HT1080 (cell line): ENCODE results near the gene ATRIP. TPM values are rescaled to one million over a fixed set of nuclear protein-coding genes. Genes with fewer than 3 reads are reported as not detected.
A peak's percentile ranks its signal among the peaks of the same experiment; 100 is the strongest.

Experiments used
- DNase-seq: peaks from one replicate; pipeline ENCODE4 v3.0.0-alpha.2; 2015; ENCODE audit warnings: low read depth
- total RNA-seq: library from RNA; depleted of rRNA; stranded (reverse); fragments of >200 nt; shearing (Covaris generic); gene quantifications from 2 replicates; pipeline ENCODE4 v1.2.3, GENCODE V29; 2014; rRNA removed

The ATRIP gene
- total RNA-seq, 1 experiment from 2014 or later: 29.2 TPM

DNA sequence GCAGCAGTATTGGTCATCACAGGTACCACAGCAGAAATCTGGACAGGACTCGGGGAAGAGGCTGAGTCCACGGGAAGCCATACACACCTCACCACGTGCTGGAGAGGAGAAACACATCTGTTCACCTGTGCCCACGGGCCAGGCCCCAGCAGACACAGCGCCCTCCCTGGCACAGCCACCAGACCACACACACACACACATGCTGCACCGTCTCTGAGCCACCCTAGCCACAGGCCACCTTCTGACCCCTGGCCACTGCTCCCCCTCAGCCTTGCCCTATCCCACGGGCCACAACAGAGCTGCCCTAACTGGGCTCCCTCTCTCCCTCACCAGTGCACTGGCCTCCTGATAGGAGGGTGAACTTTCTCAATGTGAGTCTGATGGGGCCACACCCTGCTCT, 54.7 kb downstream of the ATRIP start:
- no peak for DNase-seq

DNA sequence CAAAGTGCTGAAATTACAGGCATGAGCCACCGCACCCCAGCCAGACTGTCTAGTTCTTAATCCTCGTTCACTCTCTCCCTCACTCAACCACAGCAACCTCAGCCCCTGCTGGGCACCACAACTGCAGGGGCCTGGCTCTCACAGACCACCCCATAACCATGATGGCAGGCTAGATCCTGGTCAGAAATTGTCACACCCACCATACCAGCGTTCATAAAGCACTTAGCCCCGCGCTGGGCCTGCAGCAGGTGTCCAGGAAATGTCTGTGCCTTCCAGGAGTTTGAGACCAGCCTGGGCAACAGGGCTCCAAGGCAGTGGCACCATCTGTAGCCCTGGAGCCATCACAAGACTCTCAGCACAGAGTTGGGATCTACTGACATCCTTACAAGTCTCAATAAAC, 55.6 kb downstream of the ATRIP start:
- no peak for DNase-seq

- no peak for DNase-seq
Observed at GRCh38 chr3:48502728-48503168, 56.2 kb downstream of the ATRIP start.

DNA sequence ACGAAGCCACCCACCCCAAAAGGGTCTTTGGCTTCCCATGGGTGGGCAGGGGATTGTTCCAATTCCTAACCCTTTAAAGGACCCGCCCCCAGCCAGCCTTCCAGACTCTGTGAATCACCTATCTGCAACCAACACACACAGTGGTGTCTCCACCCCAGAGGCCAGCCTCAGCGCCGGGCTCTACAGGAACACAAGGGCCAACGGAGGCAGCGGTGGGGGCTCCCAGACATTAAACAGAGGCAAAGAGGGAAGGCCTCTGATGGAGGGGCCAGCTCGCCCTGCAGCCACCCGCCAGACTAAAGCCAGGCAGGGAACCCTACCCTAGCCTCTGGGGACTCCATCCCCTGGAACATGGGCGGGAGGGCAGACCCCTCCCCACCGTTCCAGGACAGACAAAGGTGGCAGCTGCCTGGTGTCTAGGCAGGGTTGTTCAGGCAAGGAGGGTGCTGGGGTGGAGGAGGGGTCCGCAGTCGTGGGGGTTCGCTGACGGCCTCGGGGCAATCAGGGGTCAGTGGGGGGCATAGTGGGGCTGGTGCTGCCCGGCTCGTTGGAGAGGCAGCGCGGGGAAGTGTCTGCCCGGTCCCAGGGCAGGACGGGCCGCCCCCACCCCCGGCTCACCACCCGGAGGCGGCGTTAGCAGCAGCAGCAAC, 57.0 kb downstream of the ATRIP start:
- no peak for DNase-seq

DNA sequence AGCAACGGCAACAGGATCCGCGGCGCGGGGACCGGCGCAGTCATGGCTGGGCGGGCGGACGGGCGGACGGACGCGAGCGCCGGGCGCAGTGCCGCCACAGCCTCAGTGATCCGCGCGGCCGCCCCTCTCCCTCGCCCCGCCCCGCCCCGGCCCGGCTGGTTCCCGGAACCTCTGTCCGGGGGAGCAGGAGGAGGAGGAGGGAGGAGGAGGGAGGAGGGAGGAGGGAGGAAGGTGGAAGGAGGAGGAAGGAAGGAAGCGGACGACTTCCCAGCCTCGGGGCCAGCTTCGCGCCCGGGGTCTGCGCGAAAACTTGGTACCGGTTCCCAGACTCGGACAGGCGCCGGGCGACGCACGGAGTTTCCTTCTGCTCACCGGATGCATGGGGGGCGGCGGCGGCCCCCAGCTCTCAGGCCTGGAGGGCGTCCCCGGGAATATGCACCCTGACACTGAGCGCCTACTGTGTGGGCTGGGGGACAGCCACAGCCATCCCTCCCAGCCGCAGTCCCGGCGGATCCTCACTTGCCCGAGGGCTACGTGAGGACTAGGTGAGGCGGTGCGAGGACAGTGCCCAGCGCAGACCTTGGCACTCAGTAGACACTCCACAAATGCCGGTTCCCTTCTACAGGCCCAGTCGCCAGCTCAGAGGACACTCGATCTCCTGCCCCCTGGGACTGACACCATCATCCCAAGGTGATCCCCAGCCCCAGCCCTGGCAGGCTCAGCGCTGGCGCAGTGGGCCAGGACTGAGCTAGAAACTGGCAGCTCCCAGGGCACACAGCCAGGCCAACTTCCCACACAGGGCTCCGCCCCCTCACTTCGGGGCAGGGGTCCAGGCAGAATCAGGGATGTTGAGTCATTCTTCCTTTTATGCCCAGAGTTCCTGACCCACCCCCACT, 57.8 kb downstream of the ATRIP start, which contains the start of gene SHISA5:
Gene SHISA5, minus strand, starts transcription at position 124 of the 896 bp plus-strand sequence. Its CDS starts 80 bp downstream, at position 44.
- peak; percentile 58 for DNase-seq

- DNase-seq: no peak
Observed at GRCh38 chr3:48505146-48505545, 58.6 kb downstream of the ATRIP start.

DNA sequence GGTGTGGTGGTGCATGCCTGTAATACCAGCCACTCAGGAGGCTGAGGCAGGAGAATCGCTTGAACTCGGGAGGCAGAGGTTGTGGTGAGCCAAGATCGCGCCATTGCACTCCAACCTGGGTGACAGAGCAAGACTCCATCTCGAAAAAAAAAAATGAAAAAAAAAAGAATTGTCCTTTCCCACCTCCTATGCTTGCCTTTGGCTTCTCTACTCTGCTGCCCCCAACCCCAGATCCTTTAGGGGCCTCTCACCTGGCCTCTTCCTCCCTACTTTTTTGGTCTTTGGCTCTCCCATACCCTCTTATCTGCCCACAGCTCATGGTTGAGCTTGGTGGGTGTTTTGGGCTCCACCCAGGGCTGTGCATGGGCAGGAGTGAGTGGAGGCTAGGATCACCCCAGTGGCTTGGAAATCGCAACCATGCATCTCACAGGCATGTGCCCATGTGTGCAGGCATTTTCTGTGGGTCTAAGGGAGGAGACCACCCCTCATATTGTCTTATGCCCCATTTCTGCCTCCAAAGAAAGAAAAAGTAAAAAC, 59.5 kb downstream of the ATRIP start:
- no peak for DNase-seq

- peak; percentile 91 for DNase-seq
Observed at GRCh38 chr3:48507256-48508061, 60.9 kb downstream of the ATRIP start.

DNA sequence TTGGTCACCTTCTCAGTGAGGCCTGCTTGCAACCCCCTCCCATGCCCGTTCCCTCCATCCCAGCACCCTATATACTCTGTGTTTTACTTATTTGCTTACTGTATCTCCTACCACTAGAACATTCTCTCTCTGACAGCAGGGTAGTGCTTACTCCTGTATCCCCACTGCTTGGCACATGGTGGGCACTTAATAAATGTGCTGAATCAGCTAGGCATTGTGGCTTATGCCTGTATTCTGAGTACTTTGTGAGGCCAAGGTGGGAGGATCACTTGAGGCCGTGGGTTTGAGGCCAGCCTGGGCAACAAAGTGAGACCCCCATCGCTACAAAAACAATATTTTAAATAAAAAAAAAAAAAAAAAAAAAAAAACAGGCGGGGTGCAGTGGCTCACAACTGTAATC, 65.0 kb downstream of the ATRIP start:
- DNase-seq: no peak

- DNase-seq: no peak
Observed at GRCh38 chr3:48514431-48515227, 68.1 kb downstream of the ATRIP start.

Other genes with a start within 250 kb of the ATRIP start
- not detected in 2 replicates for gene CAMP, start 223.2 kb upstream of the ATRIP start, total RNA-seq
- gene ZNF589, start 205.6 kb upstream of the ATRIP start, total RNA-seq: 5.8 and 7.2 TPM in 2 replicates
- gene NME6, start 145.4 kb upstream of the ATRIP start, total RNA-seq: 20.2 and 30.4 TPM in 2 replicates
- not detected in 2 replicates for gene SPINK8, start 113.1 kb upstream of the ATRIP start, total RNA-seq
- not detected in 2 replicates for gene FBXW12, start 74.5 kb upstream of the ATRIP start, total RNA-seq
- gene PLXNB1, start 16.7 kb upstream of the ATRIP start, total RNA-seq: 5.8 and 12.3 TPM in 2 replicates
- 53.4 and 69.9 TPM in 2 replicates for gene CCDC51, start 6.6 kb upstream of the ATRIP start, total RNA-seq
- gene TMA7, start 6.5 kb upstream of the ATRIP start, total RNA-seq: 368 and 782 TPM in 2 replicates
- 171 and 206 TPM in 2 replicates for gene SHISA5, start 57.4 kb downstream of the ATRIP start, total RNA-seq
- 23.8 and 27.2 TPM in 2 replicates for gene PFKFB4, start 110.1 kb downstream of the ATRIP start, total RNA-seq
- gene UCN2, start 117.0 kb downstream of the ATRIP start, total RNA-seq: 20.4 and 21.4 TPM in 2 replicates
- 3.1 and 4.2 TPM in 2 replicates for gene COL7A1, start 148.6 kb downstream of the ATRIP start, total RNA-seq
- 359 and 364 TPM in 2 replicates for gene UQCRC1, start 162.9 kb downstream of the ATRIP start, total RNA-seq
- gene TMEM89, start 175.0 kb downstream of the ATRIP start, total RNA-seq: not detected in 2 replicates
- 21.9 and 23.6 TPM in 2 replicates for gene SLC26A6, start 188.7 kb downstream of the ATRIP start, total RNA-seq
- gene CELSR3, start 216.1 kb downstream of the ATRIP start, total RNA-seq: 3.5 and 3.8 TPM in 2 replicates
- gene NCKIPSD, start 239.2 kb downstream of the ATRIP start, total RNA-seq: 34.2 and 39.2 TPM in 2 replicates